GM15510 (cell line): Measurements from ENCODE around the gene SPATA21.

Experiments used
- POLR2A ChIP-seq: IDR thresholded peaks from 3 replicates; pipeline ENCODE4 v1.6.1; 2011; ENCODE audit warnings: borderline replicate concordance; ENCODE audit not compliant: insufficient read length; ENCODE audit errors: extremely low read depth

SPATA21 gene, protein sequence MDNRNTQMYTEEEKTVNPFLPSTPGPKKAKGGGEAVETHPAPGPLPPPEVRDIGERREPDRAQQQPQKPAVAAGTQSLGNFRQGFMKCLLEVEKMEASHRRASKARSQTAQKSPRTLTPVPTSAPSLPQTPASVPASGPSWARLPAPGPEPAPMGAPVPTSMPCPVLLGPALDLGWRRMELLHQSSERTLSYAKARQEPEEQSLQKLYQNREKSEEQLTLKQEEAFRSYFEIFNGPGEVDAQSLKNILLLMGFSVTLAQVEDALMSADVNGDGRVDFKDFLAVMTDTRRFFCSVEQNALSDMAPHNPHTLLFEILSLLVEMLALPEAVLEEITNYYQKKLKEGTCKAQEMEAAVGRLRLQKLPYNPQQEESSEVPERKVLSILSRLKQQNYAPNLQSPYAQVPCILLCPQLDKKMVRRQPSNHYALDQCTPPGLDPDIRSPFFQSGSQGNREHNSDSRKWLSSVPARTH

DNA sequence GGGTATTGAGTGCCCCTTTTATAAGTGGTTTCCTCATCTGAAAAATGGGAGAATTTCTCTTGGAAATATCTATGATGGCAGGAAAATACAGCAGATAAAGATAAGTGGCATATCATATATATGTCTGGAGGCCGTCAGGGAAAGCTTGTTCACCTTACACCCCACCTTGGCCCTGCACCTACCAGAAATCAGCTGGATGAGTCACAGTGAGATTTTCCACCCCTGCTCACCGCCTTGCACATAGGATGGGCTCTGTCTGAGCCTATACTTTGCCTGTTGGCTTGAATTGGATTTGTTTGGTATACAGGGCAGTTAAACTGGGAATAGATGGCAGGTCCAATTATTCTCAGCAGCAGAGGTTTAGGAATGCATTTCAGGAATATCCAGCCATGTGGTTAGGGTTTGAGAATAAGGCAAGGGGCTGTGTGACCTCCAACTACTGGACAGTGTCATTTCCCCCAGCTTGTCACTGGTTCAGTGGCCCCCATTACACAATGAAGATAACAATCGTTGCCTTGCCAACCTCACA, at the start of gene SPATA21:
TSS of gene SPATA21 (minus strand) at position 479 of the 529 bp plus-strand sequence. CDS start 6,053 bp downstream, outside the sequence.
- no peak for TF ChIP-seq POLR2A

DNA sequence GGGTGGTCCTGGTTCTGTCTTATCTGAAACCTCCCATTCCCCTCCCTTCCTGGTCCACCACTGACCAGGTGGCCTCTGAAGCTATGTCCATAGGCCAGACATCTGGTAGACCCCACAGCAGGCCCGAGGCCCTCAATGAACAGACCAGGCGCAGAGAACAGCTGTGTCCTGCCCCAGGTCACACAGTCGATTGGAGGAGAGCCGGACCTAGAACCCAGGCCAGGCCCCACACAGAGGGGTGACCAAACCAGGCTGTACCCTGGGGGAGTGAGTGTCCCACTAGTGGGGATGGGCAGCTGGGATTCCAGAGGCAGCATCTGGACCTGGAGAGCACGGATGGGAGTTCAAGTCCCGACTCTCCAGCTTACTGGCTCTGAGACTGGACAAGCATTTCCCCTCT, 47.7 kb upstream of the SPATA21 start:
- TF ChIP-seq POLR2A = no peak

DNA sequence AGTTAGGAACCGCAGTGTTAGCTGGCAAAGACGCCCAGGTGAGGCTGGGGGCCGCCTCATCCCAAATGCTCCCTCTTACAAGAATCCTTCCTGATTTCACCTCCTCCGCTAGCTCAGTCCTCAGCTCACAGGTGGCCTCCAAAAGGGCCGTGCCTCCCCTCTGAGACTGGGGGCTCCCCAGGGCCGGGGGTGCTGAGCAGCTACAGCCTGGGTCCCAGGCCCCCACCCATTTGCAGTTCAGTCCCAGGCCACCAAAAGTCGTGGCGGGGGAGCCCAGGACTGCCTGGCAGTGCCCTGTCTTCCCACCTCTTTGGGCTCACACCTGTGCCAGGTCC, 47.2 kb upstream of the SPATA21 start:
- TF ChIP-seq POLR2A = no peak

DNA sequence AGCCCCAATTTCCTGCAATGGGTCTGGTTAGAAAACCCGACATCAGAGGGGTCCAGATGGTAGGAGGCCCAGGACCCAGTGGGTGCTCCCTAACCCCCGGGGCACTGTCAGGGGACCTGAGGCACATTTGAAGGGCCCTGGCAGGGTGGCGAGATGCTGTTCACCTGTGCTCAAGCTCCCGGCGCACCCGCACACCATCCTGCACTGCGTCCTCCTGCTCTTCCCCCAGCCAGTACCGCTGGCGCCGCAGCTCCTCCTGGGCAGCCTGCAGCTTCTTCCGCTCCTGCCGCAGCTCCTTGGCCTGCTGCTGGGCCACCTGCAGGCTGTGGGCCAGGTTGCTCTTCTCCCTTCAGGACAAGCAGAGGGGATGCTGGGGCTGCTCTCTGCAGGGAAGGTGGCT, 40.9 kb upstream of the SPATA21 start:
- TF ChIP-seq POLR2A = no peak

DNA sequence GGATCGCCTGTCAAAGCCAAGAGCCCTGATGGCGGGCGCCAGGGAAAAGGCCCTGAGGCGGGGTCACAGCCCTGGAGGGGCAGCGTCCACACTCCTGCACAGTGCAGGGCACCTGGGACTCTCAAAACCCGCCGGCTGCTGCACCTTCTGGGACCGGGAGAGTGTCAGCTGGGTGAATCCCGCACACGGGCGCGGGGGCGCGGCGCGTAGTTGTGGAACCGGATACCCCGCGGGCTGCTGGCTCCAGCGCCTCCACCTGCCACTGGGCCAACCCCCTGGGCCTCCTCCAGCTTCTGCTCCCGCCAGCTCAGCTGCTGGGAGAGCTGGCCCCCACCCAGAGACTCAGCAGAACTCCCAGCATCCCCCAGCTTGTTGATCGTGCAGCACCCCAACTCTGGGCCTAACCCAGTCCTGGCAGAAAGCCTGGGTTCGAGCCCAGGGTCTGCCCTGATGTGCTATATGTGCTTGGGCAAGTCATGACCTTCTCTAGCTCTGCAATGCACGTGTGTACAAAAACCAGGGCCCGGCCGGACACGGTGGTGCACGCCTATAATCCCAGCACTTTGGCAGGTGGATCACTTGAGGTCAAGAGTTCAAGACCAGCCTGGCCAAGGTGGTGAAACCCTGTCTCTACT, 37.1 kb upstream of the SPATA21 start:
- TF ChIP-seq POLR2A = no peak

DNA sequence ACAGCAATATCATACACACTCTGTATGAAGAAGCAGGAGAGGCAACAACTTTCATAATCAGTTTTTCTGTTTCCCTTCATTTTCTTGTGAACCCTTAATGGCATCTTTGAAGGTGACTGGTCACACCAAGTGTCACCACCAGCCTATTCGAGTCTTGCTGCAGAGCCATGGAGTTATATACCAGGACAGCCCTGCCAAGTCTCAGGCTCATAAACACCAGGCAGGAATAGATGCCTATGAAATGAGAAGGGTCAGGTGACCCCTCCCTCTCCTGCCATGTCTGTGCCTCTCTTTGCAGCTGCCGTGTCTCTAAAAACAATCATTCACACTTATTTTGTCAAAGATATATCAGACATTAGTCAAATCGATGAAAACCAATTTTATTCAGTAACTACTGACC, 31.3 kb upstream of the SPATA21 start:
- TF ChIP-seq POLR2A = no peak

DNA sequence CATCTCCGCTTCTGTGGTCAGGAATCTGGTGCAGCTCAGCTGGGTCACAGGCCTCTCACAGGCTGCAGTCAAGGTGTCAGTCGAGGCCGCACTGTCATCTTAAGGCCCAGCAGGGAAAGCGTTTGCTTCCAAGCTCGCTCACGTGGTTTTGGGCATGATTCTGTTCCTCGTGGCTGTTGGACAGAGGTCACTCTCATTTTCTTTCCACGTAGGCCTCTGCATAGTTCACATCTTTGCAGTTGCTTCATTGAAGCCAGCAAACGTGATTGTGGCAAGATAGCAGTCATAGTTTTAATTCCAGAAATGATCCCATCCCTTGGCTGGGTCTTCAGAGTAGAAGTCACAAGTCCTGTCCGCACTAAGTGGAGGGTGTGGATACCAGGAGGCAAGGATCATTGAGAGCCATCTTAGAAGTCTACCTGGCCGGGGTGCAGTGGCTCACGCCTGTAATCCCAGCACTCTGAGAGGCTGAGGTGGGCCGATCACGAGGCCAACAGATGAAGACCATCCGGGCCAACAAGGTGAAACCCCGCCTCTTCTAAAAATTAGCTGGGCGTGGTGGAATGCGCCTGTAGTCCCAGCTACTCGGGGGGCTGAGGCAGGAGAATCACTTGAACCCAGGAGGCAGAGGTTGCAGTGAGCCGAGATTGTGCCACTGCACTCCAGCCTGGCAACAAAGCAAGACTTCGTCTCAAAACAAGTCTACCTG, 27.8 kb upstream of the SPATA21 start:
- no peak for TF ChIP-seq POLR2A

DNA sequence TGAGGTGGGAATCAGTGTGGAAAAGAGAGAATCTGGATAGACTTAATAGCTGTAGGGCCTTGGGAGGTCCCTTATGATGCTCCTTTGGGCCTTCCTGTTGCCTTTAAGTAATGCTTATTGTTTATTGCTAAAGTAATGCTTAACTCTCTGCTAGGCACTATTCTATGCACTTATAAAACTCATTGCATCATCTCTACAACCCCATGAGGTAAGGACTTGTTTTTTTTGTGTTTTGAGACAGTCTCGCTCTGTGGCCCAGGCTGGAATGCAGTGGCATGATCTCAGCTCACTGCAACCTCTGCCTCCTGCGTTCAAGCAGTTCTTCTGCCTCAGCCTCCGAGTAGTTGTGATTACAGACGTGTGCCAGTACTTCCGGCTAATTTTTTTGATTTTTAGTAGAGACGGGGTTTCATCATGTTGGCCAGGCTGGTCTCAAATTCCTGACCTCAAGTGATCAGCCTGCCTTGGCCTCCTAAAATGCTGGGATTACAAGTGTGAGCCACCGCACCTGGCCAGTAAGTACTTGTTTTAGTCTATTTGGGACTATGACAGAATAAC, 25.6 kb upstream of the SPATA21 start:
- TF ChIP-seq POLR2A = no peak

DNA sequence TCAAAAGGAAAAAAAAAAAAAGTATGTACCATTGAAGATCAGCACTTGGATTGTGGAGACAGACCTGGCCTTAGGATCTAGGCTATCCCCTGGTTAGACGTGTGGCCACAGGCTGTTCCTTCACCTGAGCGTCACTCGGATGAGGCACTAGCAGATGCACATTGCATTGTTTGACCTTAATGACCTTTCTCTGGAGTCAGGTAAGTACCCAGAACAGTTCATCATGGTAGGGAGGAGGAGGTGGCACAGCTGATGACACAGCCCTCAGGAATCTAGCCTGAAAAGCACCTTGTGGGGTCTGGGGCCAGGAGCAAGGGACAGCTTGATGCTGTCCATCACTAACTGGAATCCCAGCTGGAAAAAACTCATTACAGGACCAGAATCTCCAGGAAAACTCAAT, 24.5 kb upstream of the SPATA21 start:
- no peak for TF ChIP-seq POLR2A

DNA sequence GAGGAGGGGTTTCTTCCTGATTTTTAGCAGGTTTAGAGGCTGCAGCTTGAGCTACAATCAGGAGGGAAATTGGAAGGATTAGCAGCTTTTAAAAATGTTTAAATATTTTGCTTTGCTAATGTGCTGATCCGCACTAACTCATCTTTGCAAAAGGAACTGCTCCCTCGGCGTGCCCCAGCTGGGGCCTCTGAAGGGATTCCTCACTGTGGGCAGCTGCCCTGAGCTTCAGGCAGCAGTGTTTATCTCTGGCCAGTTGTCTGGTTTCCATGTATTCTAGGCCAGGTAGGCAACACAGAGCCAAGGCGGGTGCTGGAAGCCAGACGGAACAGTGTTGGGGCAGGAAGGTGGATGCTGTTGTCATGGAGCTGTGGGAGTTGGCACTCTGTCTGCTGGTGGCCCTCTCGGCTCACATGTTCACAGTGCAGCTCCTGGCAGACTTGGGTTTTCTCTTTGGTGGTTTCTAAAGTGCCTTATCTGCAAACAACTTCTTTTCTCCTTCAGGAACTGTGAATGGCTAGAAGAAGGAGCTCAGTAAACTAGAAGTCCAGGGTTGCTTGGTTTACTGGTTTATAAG, 22.2 kb upstream of the SPATA21 start:
- no peak for TF ChIP-seq POLR2A

DNA sequence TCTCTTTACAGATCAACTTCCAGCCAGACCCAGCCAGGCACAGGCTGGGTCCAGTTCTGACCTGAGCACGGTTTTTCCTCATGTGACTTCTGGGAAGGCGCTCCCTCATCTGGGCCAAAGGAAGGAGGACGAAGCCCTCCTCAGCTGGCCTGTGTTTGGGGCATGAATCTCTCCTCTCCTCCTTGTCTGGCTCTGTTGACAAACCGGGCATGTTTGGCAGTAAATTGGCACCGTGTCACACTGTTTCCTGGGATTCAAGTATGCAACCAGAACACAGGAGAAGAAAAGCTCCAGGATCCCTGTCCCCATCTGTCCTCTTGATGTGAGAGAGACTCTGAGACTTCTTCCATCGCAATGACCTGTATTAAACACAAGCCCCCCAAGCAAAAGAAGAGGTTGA, 21.6 kb upstream of the SPATA21 start:
- TF ChIP-seq POLR2A = no peak

DNA sequence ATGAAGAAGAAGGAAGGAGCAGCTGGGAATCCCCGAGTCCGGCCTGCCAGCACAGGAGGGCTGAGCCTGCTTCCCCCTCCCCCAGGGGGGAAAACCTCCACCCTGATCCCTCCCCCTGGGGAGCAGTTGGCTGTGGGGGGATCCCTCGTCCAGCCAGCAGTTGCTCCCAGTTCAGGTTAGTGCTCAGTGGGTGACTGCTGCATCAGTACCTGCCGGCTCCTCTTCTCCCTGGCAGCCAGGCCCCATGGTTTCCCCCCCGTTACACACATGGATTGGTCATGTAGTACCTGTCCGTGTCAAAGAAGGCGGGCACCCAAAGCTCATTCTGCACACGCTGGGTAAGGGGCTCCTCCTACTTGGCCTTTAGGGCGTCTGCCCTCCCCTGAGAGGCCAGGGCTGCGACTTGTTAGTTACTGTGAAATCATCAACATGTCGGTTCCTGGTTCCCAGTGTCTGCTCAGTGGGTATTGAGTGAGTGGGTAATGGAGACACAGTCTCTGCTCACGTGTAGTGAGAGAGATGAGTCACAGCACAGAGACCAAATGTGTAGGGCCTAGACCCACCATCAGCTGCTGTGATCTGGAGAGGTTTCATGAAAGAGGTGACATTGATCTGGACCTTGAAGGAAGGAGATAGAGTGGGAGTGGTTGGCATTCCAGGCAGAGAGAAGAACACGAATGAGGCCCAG, 14.8 kb upstream of the SPATA21 start:
- TF ChIP-seq POLR2A = no peak

DNA sequence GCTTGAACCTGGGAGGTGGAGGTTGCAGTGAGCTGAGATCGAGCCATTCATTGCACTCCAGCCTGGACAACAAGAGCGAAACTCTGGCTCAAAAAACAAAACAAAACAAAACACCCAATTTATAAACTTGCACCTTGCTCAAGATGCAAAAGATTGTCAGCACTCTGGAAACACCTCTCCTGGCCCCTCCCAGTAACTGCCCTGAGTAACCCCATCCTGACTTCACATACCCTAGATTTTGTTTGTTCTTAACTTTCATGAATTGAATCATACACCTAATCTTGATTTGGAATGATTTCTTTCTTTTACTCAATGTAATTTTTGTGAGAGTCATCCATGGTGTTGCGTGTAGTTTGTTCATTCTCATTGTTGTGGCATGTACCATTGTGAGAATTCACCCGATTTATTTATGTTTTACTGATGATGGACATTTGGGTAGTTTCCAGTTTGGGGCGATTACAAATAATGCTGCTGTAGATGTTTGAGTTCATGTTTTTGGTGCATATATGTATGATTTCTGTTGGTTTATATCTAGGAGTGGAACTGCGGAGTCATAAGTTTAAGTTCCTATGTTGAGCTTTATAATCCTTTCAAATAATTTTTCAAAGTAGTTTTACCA, 13.7 kb upstream of the SPATA21 start:
- TF ChIP-seq POLR2A = no peak

DNA sequence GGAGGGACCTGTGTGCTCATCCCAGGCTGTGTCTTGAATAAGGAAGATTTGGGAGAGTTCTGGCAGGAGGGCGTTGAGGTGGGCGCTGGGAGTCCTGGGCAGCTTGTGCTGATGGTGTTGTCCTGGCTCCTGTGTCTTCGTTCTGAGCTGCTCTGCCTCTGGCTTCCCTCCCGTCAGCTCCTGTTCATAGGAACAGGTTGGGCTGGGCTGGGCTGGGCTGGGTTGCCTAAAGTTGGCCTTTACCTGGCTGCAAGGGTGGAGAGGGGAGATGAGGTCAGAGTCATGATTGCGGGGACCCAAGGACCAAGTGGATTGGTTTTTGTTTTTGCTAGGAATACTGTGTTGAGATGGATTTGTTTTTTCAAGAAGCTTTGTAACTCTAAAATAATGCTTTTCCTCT, 12.4 kb upstream of the SPATA21 start:
- no peak for TF ChIP-seq POLR2A

DNA sequence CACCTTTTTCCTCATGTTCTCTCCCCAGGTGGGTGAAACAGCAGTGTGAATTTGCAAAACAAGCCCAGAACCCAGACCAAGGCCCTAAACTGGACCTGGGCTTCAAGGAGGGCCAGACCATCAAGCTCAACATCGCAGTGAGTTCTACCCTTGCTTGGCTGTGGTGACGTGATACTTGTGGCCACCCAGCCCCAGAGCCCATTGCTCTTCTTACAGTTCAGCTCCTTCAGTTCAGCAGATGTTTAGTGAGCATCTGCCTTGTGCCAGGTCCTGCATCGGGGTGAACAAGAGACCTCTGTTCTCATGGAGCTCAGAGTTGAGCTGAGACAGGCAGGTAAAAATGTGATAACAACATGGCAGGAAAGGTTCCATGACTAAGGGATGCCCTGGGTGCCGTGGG, 11.8 kb upstream of the SPATA21 start:
- TF ChIP-seq POLR2A = no peak

DNA sequence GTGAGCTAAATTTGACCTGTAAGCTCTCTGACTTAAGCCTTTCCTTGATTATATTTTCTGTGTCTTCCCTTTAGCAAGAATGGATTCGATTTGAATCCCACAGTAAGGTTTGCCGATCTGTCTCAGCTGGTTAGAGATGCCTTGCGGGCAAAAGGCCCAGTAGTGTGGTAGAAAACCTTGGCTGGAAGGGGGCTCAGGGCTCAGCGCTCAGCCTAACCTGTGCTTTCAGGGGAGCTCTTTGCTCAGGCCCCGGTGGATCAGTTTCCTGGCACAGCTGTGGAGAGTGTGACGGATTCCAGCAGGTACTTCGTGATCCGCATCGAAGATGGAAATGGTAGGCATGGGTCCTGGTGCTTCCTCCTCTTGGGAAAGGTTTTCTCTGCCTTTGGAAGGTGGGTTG, 10.4 kb upstream of the SPATA21 start:
- no peak for TF ChIP-seq POLR2A
